NCI-H1694 (cell line): ENCODE results near the gene RBMS3.

Experiments
- DNase-seq: peaks from one replicate; lab custom pipeline; 2025; lab: John Stamatoyannopoulos, UW

RBMS3 gene

DNA sequence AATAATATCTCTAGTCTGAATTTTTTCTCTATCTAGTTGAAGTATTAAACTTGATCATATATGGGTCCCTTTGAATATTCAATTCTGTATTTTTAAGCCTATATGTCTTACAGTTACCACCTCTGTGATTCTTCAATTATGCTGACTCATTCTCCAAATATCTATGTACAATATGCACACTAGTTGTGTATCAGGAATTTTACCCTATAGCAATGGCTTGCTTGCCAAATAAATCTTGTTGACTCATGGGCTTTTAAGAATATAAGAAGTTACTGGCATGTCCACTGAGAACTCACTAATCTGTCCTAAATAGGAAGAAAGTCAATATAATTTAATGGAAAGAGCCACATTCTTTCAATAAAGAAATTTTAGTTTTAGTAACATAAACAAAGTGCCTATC, 656.3 kb downstream of the RBMS3 start:
- DNase-seq, result no peak

DNA sequence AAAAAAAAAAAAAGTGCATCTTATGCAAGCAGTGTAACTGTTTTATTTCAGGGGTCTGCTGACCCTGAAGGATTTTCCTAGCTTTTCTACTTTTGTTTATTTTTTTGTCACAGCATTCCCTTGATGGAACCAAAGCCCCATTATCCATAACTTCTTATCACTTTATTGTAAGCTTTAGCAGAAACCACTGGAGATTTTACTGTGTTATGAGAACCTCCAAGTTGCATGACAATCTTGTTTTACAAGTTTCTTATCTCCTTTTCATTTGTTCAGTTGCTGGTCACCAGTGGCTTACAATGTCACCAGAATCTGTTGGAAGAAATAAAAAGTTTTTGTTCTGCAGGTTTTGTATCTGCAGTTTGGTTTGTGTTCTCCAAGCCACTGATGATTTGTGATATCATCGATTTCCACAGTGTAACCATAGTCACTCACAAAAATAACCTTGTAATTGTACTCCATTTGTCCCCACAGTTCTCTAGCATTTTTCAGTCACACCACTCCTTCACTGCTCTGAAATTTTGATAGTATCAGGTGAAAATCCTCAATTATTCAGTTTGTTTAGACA, 660.0 kb downstream of the RBMS3 start:
- DNase-seq, result no peak

DNA sequence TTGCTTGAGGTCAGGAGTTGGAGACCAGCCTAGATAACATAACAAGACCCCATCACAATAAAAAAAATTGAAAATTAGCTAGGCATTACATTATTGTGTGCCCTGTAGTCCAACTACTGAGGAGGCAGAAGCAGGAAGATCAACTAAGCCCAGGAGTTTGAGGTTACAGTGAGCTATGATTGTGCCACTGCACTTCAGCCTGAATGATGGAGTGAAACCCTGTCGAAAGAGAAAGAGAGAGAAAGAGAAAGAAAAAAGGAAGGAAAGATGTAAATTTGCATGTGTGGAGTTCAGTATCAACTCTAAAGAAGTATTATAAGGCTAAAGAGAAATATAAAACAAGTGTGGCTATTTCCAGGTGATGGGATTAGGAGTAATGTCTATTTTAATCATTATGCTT, 661.4 kb downstream of the RBMS3 start:
- no peak for DNase-seq

DNA sequence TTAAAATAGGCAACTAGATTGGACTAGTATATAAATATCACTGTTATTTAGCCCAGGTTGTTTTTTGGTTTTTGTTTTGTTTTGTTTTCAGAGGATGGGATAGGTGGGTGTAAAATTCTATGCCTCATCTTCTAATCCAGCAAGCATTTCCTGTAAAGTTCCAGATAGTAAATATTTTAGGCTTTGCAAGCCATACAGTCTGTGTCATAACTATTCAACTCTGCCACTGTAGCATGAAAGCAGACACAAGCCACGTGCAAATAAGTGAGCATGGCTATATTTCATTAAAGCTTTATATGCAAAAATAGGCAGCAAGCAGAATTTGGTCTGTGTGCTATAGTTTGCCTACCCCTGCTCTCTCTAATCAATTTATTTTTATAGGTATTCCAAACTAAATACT, 668.3 kb downstream of the RBMS3 start:
- DNase-seq, result no peak

DNA sequence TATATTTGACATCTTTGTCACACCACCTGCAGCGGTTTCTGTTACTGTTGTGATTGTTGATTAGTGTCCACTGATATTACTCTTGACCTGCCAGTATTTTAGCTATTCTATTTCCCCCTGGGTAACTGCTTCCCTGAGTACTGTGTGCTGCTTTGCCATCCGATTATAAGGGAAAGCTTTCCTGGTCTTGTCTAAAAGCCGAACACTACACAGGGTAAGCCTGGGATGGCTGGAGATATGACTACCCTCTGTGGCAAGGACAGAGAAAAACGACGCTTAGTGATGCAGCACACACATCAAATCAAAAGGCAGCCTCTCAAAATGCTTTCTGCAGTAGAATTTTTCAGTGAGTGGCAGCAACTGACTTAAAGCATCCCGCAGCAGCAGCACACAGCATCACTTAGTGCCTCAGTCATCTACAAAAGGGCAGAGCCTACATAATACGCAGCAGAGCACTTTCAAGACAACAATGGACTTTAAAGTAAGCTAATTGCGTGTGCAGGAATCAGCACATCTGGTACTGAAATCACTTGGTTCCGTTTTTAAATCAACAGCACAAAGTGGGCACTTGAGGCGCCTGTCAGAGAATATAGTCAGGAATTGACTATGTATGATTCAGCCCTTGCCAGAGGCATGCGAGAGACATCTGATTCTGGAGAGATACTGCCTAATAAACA, 669.2 kb downstream of the RBMS3 start:
- no peak for DNase-seq

DNA sequence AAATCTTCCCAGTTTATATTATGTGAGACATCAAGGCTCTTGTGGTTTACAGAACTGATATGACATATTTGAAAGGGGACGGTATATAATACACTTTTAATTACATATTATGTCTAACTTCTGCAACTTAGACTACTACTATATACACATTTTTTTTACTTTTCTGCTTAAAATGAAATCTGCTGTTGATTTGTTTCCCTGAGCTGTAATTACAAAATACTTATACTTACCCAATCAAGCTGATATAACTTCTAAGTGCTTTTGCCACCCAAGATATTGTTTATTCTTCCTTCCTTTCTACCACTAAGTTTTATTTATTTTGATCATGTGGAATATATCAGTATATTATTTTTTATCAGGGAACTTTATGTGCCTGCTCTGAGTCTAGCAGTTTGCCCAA, 671.6 kb downstream of the RBMS3 start:
- DNase-seq, result no peak

DNA sequence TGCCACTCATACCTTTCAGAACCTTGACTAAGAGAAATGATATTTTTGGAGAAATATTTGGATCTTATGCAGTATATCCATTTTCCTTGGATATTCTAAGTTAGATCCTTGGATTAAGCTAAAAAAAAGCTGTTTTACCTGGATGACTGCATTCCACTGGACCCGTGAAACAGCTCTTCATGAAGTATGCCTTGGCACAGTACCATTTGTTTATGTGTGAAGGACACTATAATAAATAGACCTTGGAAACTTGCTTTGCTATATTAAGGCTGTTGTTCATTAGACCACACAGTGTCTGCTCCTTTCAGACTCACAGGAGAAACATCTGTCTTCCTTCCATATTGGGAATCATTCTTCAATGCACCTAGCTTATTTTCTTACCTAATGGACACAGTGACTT, 674.5 kb downstream of the RBMS3 start:
- DNase-seq, result no peak

DNA sequence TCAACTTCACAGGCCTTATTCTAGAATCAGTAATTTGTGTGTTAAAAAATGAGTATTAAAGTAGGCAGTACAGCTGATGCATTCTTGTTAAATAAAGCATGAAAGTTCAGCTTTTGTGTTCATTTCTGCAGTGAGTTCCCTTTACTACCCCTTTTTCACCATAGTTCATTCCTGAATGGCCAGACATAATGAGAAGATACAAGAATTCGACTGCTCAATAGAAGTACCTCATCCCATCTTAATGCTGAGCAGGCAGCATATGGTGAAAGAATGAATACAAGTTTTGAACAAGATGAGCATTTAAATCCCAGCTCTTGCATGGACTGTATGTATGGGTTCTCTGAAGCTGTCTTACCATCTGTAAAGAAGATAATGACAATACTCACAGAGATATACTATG, 677.9 kb downstream of the RBMS3 start:
- DNase-seq, result no peak

DNA sequence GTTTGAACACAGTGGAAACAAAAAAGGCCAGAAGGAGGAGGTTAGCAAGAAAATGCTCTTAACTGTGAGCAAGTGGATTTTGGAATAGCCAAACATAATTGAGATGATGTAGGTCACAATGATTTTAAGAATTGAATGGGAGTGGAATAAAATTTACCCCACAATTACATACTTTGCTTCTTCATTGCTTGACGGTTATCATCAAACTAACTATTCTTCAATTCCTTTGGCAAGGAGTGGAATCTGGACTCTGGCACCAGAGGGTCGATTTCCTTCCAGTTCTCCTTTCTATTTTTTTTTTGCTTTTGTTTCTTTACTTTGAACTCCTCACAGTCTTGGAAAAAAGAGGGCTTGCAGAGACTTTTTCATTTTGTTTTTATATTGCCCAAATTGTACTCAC, 691.0 kb downstream of the RBMS3 start:
- DNase-seq, result no peak

DNA sequence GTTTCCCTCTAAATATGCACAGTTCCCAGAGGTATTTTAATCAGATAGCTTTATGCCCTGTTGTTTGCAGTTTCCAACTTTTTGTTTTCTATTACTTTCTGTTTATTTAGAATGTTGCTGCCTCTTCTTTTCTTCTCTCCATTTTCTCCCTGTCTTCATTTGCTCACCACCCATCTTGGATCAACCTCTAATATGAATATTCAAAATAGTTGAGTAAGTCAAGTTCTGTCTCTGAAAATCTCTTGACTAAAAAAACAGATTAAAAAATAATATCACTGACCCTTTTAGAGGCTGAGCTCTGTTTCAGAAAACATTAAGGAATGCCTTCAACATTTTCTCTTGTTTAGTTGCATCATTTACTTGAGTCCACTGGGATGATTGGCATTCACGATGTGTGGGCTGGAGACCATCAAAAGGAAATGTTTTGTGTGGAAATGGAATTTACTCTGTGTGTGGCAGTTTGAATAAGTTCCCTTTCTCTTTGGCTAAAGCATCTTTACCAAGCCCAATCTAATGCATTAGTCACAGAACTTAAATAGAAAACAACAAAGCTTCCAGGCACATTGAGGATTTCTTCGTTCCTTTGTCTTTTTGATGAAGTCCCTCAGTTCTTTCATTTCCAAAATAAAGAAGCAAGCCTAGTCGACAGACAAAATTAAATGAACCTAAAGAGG, 691.6 kb downstream of the RBMS3 start:
- DNase-seq, result no peak

DNA sequence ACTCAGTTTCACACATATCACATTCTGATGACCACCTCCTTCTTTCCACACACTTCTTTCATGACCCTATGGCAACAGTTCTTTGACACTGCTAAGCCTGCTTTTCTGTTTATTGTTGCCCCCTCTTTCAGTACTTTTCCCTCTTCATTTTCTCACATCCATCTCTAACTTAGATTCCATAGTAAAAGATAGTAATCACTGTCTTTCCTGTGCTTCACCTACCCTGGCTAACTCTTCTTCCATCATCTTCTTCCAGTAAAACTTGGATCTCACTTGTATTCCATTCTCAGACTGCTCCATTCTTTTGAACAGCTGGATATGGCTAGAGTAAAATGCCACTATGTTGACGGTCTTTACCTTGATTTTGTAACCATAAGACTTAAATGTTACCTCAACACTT, 692.9 kb downstream of the RBMS3 start:
- DNase-seq, result no peak

DNA sequence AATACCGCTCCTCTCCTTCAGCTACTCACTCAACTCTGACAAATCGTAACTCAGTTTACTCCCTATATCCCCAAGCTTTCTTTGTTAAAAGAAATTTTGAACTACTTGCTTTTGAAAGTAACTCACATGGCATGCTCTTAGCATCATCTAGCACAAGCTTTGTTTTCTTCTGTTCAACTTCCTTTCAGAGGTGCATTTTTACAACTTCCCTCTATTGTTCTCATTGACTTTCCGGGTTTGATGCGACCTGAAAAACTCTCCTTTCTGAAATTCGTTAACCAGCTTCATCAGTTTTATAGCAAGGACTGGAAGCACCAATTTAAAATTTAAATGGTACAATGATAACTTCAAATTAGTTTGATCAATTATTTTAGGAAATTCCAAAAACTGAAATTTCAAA, 696.0 kb downstream of the RBMS3 start:
- DNase-seq, result no peak

DNA sequence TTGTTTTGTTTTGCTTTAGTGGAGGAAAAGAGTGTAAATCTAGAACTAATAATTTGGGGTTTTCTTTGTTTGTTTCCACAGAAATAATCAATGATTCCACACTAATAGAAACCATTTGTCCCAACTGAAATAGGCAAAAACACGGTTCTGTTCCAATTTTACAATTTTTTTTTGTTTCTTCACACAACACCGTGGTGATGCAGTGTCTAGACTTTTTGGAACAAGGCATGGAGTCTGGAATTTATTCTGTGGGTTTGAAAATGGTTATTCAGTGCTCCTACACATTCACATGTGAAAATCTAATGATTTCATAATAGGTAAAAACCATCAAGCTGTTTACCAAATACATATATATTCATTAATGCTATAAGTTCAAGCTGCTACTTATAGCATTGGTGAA, 696.5 kb downstream of the RBMS3 start:
- DNase-seq, result no peak

DNA sequence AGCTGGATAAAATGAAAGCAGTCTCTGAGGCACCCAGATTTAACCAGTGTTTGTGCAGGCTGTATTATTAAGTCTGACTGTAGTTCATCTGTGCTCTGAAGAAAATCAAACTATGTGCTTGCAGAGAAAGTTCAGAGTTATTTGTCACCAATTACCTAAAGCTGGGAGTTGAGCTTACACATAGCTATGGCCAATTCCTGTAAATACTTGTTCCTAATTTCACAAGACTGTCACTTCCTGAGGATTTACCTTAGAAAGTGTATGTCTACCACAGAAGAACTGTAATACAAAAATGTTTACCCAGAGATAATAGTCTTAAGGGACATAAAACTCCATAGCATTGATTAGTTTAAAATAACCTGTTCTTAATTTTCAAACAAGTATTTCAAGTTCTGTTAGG, 697.2 kb downstream of the RBMS3 start:
- DNase-seq, result no peak

DNA sequence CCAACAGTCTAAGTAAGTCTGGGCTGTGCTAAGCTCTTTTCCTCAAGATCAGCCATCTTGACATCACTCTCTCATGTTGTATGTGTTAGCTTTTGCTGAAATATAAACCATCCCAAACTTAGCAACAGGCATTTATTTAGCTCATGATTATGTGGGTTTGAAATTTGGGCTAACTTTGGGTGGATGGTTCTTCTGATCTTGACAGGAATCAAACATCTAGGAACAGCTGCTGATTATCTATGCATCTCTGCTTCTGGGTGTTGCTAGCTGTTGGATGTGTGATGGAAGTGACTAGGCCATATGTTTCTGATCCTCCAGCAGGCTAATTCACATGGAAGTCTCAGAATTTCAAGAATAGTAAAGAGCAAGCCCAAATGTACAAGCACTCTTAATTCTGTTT, 710.3 kb downstream of the RBMS3 start:
- no peak for DNase-seq

DNA sequence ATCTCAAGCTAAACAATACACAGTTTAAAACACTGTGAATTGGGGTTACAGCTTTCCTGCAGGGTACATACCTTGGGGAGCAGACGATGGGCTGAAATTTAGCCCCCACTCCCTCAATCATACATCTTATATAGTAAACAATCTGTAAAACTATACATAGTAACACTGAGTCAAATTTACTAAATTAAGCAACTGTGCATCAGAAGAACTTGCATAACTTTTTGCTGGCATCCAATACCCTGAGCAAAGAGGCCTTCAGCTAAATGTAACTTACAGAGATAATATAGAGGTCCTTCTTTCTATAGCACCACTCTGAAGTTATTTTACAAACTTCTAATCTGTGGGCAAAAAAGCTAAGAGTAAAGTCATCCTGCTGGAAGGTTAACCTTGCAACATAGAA, 721.9 kb downstream of the RBMS3 start:
- no peak for DNase-seq

DNA sequence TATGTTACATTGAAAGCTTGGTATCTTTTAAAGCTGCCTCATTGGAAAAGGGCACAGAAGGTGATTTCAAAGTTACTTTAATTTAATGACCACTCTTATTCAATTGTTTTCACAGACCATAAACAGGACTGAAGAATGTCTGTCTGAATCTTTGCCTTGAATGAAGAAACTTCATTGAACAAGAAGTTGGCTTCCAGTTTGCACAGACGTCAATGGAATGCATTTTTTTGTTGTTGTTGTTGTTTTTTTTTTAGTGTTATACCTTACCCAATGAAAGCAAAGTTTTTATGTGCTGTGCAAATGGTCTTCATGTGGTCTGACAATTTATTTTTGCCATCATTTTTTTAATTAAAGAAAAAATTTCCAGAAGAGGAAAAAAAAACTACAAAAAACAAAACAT, 722.9 kb downstream of the RBMS3 start:
- DNase-seq, result no peak

DNA sequence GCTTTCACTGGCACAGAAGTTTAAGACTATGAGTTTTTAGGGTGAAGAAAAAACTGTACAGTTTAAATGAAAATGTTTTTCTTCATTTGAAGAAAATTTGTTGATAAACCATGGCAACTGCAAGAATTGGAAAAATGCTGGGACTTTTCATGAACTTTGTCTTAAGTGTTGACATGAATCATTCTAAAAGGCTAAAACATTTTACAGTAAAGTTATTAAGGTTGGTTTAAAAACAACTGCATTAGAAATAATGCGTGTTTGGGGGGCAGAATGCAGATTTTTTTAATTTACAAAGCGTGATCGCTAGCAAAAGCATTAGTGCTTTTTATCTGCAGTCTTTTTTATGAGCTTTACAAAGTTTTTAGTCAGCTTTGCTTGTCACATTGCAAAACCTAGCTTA, 723.6 kb downstream of the RBMS3 start:
- DNase-seq, result no peak

DNA sequence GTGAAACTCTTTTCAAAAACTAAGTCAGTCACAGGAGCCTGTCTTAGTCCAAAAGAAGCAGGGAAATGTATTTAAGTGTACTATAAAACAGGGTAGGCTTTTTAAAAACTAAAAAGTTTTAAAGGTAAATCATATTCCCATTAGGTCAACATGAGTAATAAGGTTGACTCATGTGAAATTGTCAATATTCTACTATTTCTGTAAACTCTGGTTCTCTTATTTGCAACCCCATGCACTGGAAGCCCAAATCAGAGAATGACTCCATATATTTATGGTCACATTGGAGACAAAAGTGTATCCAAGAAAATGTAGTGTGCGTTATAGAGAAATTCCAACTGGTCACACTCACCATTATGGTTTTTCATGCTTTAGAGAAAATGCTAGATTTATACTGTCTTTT, 725.2 kb downstream of the RBMS3 start:
- DNase-seq, result no peak

DNA sequence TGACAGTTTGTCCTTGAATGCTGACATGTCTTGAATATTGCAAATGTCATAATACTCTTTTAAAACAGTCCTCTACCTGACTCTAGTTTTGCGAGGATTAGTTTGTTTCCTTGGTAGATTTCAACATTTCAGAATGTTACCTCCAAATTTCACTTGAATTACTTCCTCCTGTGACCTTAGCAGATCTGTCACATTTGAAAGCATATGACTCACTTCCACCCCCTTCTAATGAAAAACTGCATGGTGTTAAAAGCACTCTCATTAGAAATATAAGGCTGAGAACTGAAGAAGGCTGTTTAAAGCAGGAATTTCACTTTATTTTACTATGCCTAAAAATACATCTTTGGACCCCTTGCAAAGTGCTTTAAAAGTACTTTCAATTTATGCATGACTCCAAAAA, 726.8 kb downstream of the RBMS3 start:
- no peak for DNase-seq

DNA sequence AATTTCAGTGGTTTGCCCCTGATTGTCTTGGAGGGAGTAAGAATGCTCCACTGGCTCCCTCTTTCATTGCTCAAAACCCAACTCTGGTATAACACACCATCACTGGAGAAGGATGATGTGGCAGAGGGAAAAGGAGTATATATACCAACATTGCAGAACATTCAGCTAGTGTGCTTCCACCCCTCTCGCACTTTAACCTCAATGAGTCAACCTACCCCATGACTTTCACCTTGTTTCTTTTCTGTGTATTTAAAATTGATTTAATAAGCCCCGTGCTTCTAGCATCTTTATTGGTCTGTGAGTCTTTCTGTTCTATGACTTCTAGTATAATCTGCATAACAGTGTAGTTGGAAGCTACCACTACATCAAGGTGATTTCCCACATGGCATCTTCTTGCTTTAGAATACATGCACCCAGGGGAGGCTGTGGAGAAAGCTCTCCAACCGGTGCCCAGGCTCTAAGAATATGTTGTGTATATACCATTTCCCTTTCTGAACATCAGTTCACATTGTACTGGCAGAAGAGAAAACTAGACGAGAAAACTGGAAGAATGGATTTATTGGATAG, 730.4 kb downstream of the RBMS3 start:
- no peak for DNase-seq

DNA sequence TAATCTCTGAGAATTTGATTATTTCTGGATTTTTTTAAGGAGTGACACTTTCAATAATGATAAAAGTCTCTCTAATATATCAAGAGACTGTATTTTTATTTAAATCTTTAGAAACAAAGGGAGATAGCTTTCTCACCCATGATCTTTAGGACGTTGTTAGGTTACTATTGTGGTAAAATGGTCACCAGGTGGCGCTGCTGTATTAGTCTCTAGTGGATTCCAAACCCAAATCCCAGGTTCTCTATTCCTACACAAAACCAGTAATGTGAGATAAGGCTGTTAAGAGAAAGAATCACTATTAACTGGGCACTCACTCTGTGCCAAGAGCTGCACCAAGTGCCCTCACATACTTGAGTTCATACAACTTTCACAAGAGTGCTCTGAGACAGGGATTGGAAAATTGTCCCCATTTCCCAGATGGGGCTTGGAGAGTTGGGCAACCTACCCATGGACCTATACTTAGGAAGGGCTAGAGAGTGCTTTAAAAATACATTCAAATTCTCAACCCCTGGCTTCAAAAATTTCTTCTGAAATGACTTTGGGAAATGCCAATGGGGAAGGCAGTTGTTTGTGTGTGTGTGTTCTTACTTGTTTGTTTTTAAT, 732.2 kb downstream of the RBMS3 start:
- peak; percentile 38 for DNase-seq

DNA sequence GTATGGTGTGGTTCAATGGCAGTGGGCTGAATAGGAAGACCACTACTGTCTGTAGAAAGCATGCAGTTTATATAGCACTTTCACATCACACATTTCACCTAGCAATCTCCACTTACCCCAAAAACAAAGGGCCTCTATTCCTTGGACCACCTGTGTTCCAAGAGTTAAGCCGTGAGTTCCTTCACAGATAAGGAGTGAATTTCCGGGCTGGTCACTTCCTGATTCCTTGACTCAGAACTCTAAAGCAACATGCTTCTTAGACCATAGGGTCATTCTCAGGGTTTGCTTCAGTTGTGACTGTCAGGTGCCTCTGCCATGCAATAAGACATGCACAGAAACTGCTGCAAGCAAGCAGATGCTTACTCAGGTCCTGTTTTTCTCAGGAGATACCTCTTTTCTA, 737.0 kb downstream of the RBMS3 start:
- no peak for DNase-seq
